ENCODE measurements around the gene BCAS3.

Gene BCAS3

DNA sequence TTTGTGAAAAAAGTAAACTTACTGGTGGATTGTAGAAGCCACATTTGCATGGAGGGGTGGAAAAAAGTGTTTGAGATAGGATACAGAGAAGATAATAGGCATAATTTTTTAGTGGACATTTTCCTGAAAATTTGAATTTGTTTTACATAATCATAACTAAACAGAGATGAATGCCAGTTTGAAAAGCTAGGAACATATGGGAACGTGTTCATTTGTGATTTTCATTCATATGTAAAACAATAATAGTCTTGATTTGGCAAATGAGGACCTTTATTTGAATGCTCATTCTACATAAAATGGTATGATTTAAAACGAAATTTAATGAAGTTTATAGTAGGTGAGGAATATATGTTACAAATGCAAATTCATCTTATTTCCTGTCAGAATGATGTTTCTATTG lies 263.9 kb downstream of the BCAS3 start:
- FAIRE-seq: no peak
- no peak for DNase-seq (ENCODE audit: insufficient read length, low spot score)
- TF ChIP-seq POLR2AphosphoS5 (IDR thresholded peaks at IDR 0.05; ENCODE audit: low read depth, low read length): no peak

GRCh38 chr17:60944751-60945150 lies 267.1 kb downstream of the BCAS3 start:
- TF ChIP-seq POLR2A (IDR thresholded peaks at IDR 0.05; ENCODE audit: low read depth, low read length) (no peak), TAF1 (IDR thresholded peaks at IDR 0.05; ENCODE audit: low read depth, low read length) (no peak), POLR2AphosphoS5 (IDR thresholded peaks at IDR 0.05; ENCODE audit: low read depth, low read length) (no peak), PAX5 (IDR thresholded peaks at IDR 0.05; ENCODE audit: insufficient read depth, low read length, severe bottlenecking) (no peak), SPI1 (IDR thresholded peaks at IDR 0.05; ENCODE audit: low read depth, low read length) (no peak), POU2F2 (IDR thresholded peaks at IDR 0.05; ENCODE audit: low read depth, low read length) (no peak)
- FAIRE-seq (no peak), DNase-seq (ENCODE audit: insufficient read length, low spot score) (no peak)

DNA sequence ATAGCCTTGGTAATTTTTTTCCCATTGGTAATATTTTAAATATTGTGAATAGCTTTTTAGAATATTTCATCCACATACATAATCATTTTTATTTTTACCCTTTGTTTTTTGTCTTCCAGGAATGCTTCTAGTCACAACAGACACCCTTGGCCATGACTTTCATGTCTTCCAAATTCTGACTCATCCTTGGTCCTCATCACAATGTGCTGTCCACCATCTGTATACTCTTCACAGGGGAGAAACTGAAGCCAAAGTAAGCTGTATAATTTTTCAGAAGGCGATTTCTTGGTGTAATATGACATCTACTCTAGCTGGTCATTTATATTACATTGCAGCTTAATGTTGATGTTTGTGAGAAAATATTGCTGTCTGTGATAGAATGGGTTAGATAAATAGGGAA lies 269.4 kb downstream of the BCAS3 start:
- no peak for TF ChIP-seq TAF1 (IDR thresholded peaks at IDR 0.05; ENCODE audit: low read depth, low read length)
- TF ChIP-seq PAX5 (IDR thresholded peaks at IDR 0.05; ENCODE audit: insufficient read depth, low read length, severe bottlenecking): no peak
- no peak for TF ChIP-seq SPI1 (IDR thresholded peaks at IDR 0.05; ENCODE audit: low read depth, low read length)
- no peak for TF ChIP-seq POLR2AphosphoS5 (IDR thresholded peaks at IDR 0.05; ENCODE audit: low read depth, low read length)
- TF ChIP-seq POLR2A (IDR thresholded peaks at IDR 0.05; ENCODE audit: low read depth, low read length): no peak
- no peak for TF ChIP-seq POU2F2 (IDR thresholded peaks at IDR 0.05; ENCODE audit: low read depth, low read length)
- FAIRE-seq (no peak), DNase-seq (ENCODE audit: insufficient read length, low spot score) (no peak)

- TF ChIP-seq PAX5 (IDR thresholded peaks at IDR 0.05; ENCODE audit: insufficient read depth, low read length, severe bottlenecking) (no peak), SPI1 (IDR thresholded peaks at IDR 0.05; ENCODE audit: low read depth, low read length) (no peak), POLR2AphosphoS5 (IDR thresholded peaks at IDR 0.05; ENCODE audit: low read depth, low read length) (no peak)
- DNase-seq (ENCODE audit: insufficient read length, low spot score): no peak
- no peak for FAIRE-seq
Observed at GRCh38 chr17:60947543-60947942, 269.9 kb downstream of the BCAS3 start.

DNA sequence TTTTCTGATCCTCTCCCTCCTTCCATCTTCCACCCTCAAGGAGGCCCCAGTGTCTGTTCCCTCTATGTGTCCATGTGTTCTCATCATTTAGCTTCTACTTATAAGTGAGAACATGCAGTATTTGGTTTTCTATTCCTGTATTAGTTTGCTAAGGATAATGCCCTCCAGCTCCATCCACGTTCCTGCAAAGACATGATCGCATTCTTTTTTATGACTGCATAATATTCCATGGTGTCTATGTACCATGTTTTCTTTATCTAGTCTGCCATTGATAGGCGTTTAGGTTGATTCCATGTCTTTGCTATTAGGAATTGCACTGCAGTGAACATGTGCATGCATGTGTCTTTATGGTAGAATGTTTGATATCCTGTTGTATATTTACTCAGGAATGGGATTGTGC lies 275.1 kb downstream of the BCAS3 start:
- FAIRE-seq (no peak), DNase-seq (ENCODE audit: insufficient read length, low spot score) (no peak)
- TF ChIP-seq POLR2A (IDR thresholded peaks at IDR 0.05; ENCODE audit: low read depth, low read length) (no peak), PAX5 (IDR thresholded peaks at IDR 0.05; ENCODE audit: insufficient read depth, low read length, severe bottlenecking) (no peak), POU2F2 (IDR thresholded peaks at IDR 0.05; ENCODE audit: low read depth, low read length) (no peak), SPI1 (IDR thresholded peaks at IDR 0.05; ENCODE audit: low read depth, low read length) (no peak)

DNA sequence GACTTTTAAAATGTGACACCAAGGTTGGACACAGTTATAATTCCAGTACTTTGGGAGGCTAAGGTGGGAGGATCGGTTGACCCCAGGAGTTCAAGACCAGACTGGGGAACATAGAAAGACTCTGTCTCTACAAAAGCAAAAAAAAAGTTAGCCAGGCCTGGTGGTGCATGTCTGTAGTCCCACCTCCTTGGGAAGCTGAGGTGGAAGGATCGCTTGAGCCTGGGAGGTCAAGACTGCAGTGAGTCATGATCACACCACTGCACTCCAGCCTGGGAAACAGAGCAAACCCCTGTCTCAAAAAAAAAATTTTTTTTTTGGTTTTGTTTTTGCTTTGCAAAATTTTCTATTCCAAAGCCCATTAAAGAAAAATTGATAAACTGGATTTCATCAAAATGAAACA lies 281.4 kb downstream of the BCAS3 start:
- no peak for DNase-seq (ENCODE audit: insufficient read length, low spot score)
- no peak for FAIRE-seq
- TF ChIP-seq TAF1 (IDR thresholded peaks at IDR 0.05; ENCODE audit: low read depth, low read length): no peak
- no peak for TF ChIP-seq SPI1 (IDR thresholded peaks at IDR 0.05; ENCODE audit: low read depth, low read length)
- TF ChIP-seq POU2F2 (IDR thresholded peaks at IDR 0.05; ENCODE audit: low read depth, low read length): no peak
- no peak for TF ChIP-seq POLR2AphosphoS5 (IDR thresholded peaks at IDR 0.05; ENCODE audit: low read depth, low read length)
- TF ChIP-seq POLR2A (IDR thresholded peaks at IDR 0.05; ENCODE audit: low read depth, low read length): no peak
- no peak for TF ChIP-seq PAX5 (IDR thresholded peaks at IDR 0.05; ENCODE audit: insufficient read depth, low read length, severe bottlenecking)

DNA sequence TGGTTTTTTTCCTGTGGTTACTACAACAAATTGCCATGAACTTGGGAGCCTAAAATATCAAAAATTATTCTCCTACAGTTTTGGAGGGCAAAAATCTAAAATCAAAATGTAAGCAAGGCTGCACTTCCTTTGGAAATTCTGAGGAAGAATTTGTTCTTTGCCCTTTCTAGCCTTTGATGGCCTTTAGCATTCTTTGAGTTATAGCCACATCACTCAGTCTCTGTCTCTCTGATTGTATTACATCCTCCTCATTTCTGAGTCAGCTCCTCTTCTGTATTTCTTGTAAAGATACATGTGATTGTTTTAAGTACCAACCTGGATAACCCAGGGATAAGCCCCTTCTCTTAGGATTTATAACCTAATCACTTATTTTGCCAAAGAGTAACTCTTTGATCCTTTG lies 282.0 kb downstream of the BCAS3 start:
- no peak for FAIRE-seq
- TF ChIP-seq SPI1 (IDR thresholded peaks at IDR 0.05; ENCODE audit: low read depth, low read length) (no peak), TAF1 (IDR thresholded peaks at IDR 0.05; ENCODE audit: low read depth, low read length) (no peak), POLR2AphosphoS5 (IDR thresholded peaks at IDR 0.05; ENCODE audit: low read depth, low read length) (no peak), POU2F2 (IDR thresholded peaks at IDR 0.05; ENCODE audit: low read depth, low read length) (no peak)

GRCh38 chr17:60960398-60961065 lies 282.9 kb downstream of the BCAS3 start:
- FAIRE-seq (no peak), DNase-seq (ENCODE audit: insufficient read length, low spot score) (no peak)
- TF ChIP-seq TAF1 (IDR thresholded peaks at IDR 0.05; ENCODE audit: low read depth, low read length) (no peak), POLR2A (IDR thresholded peaks at IDR 0.05; ENCODE audit: low read depth, low read length) (no peak), SPI1 (IDR thresholded peaks at IDR 0.05; ENCODE audit: low read depth, low read length) (no peak), PAX5 (IDR thresholded peaks at IDR 0.05; ENCODE audit: insufficient read depth, low read length, severe bottlenecking) (no peak), POU2F2 (IDR thresholded peaks at IDR 0.05; ENCODE audit: low read depth, low read length) (no peak), POLR2AphosphoS5 (IDR thresholded peaks at IDR 0.05; ENCODE audit: low read depth, low read length) (no peak)

More for the DNA sequence above, 282.0 kb downstream of the BCAS3 start:
- no peak for DNase-seq (ENCODE audit: insufficient read length, low spot score)

DNA sequence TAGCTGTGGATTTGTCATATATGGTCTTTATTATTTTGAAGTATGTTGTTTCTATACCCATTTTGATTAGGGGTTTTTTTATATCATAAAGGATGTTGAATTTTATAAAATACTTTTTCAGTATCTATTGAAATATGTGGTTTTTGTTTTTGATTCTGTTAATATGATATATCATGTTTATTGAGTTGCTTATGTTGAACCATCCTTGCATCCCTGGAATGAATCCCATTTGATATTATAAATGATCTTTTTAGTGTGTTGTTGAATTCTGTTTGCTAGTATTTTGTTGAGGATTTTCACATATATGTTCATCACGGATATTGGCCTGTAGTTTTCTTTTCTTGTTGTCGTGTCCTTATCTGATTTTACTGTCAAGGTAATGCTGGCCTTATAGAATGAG lies 286.5 kb downstream of the BCAS3 start:
- TF ChIP-seq TAF1 (IDR thresholded peaks at IDR 0.05; ENCODE audit: low read depth, low read length) (no peak), POU2F2 (IDR thresholded peaks at IDR 0.05; ENCODE audit: low read depth, low read length) (no peak), POLR2AphosphoS5 (IDR thresholded peaks at IDR 0.05; ENCODE audit: low read depth, low read length) (no peak), PAX5 (IDR thresholded peaks at IDR 0.05; ENCODE audit: insufficient read depth, low read length, severe bottlenecking) (no peak), SPI1 (IDR thresholded peaks at IDR 0.05; ENCODE audit: low read depth, low read length) (no peak), POLR2A (IDR thresholded peaks at IDR 0.05; ENCODE audit: low read depth, low read length) (no peak)
- FAIRE-seq (no peak), DNase-seq (ENCODE audit: insufficient read length, low spot score) (no peak)

DNA sequence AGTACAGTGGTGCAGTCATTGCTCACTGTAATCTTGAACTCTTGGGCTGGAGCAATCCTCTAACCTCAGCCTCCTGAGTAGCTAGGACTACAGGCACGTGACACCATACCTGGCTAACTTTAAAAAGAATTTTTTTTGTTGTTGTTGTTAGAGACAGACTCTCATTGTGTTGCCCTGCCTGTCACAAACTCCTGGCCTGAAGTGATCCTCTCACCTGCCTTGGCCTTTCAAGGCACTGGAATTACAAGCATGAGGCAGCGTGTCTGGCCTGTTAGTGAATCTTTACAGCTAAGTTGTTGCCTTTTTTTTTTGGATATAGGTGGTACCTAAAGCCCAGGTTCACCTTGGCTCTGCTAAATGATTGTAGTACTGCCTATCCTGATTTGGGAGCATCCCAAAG lies 290.6 kb downstream of the BCAS3 start:
- FAIRE-seq (no peak), DNase-seq (ENCODE audit: insufficient read length, low spot score) (no peak)
- TF ChIP-seq POLR2AphosphoS5 (IDR thresholded peaks at IDR 0.05; ENCODE audit: low read depth, low read length) (no peak), POU2F2 (IDR thresholded peaks at IDR 0.05; ENCODE audit: low read depth, low read length) (no peak), PAX5 (IDR thresholded peaks at IDR 0.05; ENCODE audit: insufficient read depth, low read length, severe bottlenecking) (no peak), POLR2A (IDR thresholded peaks at IDR 0.05; ENCODE audit: low read depth, low read length) (no peak), SPI1 (IDR thresholded peaks at IDR 0.05; ENCODE audit: low read depth, low read length) (no peak), TAF1 (IDR thresholded peaks at IDR 0.05; ENCODE audit: low read depth, low read length) (no peak)
